Epithelial cell of proximal tubule (primary cell): ENCODE data around the gene USP4. TPM values are rescaled to one million over a fixed set of nuclear protein-coding genes. Genes with fewer than 3 reads are reported as not detected.
A peak's percentile ranks its signal among the peaks of the same experiment; 100 is the strongest.

Experiments used
- DNase-seq: peaks from one replicate; pipeline ENCODE4 v3.0.0-alpha.2; 2011; ENCODE audit warnings: low read depth
- H3K4me3 ChIP-seq: 2 replicates; pipeline ENCODE4 v1.5.1; 2011; ENCODE audit warnings: low read depth, mild to moderate bottlenecking, low read length
- CTCF ChIP-seq: conservative IDR thresholded peaks from 2 replicates; pipeline ENCODE4 v1.5.1; 2012; ENCODE audit warnings: low read depth, mild to moderate bottlenecking, low read length
- total RNA-seq: library from RNA; depleted of rRNA; stranded (reverse); fragments of >200 nt; gene quantifications from 2 replicates; pipeline ENCODE4 v1.2.3, GENCODE V29; 2015

USP4 gene
- 6.2 and 8.7 TPM in 2 replicates for total RNA-seq

- TF ChIP-seq CTCF: peak; percentile 75
These were observed at the start of gene USP4 for GRCh38 chr3:49339941-49340800. TSS of gene USP4 (minus strand) at chr3:49340053. CDS start at chr3:49340024, 29 bp downstream.

GRCh38 chr3:49389297-49389696, 49.4 kb upstream of the USP4 start:
- H3K4me3 ChIP-seq: no peak overlapping the region
- no peak for TF ChIP-seq CTCF
- no peak for DNase-seq

More at GRCh38 chr3:49339941-49340800, at the start of gene USP4:
- DNase-seq: no peak
- H3K4me3 ChIP-seq: peak within 1 kb of the TSS; percentile 96

- H3K4me3 ChIP-seq: no peak overlapping the region
- TF ChIP-seq CTCF: no peak
- no peak for DNase-seq
These were observed 48.5 kb upstream of the USP4 start for GRCh38 chr3:49388289-49388820.

DNA sequence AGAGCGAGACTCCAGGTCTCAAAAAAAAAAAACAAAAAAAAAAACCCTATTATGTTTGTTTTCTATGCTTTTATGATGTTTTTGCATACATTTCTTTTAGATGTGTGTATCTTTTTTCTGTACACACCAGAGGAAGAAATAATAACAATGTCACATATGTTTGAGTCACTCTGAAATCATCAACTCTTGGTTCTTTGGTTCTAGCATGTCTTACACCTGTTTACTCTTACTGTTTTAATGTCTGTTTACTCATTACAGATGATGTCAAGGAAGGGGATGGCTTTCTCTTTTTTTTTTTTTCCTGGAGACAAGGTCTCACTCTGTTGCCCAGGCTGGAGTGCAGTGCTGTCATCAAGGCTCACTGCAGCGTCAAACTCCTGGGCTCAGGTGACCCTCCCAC, 47.9 kb upstream of the USP4 start:
- DNase-seq: no peak

DNA sequence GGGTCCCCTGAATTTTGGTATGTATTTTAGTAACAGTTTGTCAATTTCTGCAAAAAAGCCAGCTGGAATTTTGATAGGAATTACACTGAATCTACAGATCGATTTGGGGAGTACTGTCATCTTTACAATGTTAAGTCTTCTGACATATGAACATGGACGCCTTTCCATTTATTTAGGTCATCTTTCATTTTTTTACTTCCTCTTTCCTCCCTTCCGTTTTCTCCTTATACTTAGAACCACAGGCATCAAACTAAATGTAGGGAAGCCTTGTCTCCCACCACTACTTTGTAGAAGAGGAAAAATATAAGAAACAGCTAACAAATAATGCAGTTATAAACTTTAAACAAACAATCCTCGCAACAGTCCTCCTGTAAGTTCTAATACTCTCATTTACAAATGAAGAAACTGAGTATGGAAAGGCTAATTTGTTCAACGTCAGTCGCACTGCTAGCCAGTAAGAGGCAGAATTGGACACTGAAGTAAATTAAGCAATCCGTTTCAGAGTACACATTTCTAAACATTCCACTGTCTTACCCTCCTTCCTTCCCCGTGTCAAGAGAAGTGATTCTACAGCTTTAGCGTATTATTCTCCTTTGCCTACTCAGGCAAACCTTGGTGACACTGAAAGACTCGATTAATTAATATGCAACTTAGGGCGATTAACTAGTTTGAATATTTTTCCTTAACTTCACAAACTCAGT, 46.4 kb upstream of the USP4 start:
- no peak for TF ChIP-seq CTCF
- DNase-seq: no peak
- no peak overlapping the region for H3K4me3 ChIP-seq

More for the DNA sequence above, 47.9 kb upstream of the USP4 start:
- no peak overlapping the region for H3K4me3 ChIP-seq
- no peak for TF ChIP-seq CTCF

GRCh38 chr3:49385617-49386016, 45.8 kb upstream of the USP4 start:
- no peak for DNase-seq
- TF ChIP-seq CTCF: no peak
- H3K4me3 ChIP-seq: no peak overlapping the region
